ENCODE measurements around the gene SRCAP. TPM values are rescaled to one million over a fixed set of nuclear protein-coding genes. Genes with fewer than 3 reads are reported as not detected.

SRCAP gene
- total and polyA plus RNA-seq, 2 of the 8 experiments (the other 6 are each of a cell fraction or from before 2014, with no cell fraction given): 5.5 to 54.3 TPM

GRCh38 chr16:30771726-30772125 lies 72.8 kb downstream of the SRCAP start:
- H3K23me2 ChIP-seq (ENCODE audit: low read depth, low read length): peaks cover 4% of the 10 kb centered on the region; the same call in 1 of the 2 replicates
- 99% methylated on average over 14 of the region's 14 CpGs; no CpG with 5 or more reads in 1 of the 2 experiments for WGBS, 2 experiments (ENCODE audit: extremely low coverage in 1 of 2, insufficient coverage in 1 of 2, insufficient read length in 1 of 2, insufficient replicate concordance in 2 of 2, low coverage in 1 of 2, low lambda C conversion rate in 2 of 2, missing lambda C conversion rate in 1 of 2)
- no peak for TF ChIP-seq CHD2 (IDR thresholded peaks at IDR 0.05; ENCODE audit: low read length)
- TF ChIP-seq HDAC6 (IDR thresholded peaks at IDR 0.05; ENCODE audit: low read depth, low read length): no peak
- no peak for TF ChIP-seq MAFK (IDR thresholded peaks at IDR 0.05; ENCODE audit: low read depth, low read length)
- no peak for TF ChIP-seq SUZ12 (IDR thresholded peaks at IDR 0.05; ENCODE audit: low read length)
- H3K18ac ChIP-seq (ENCODE audit: extremely low read depth, low read length): no peak overlapping the region
- H3K79me1 ChIP-seq (ENCODE audit: low read depth, low read length): no peaks in the 10 kb centered on the region; the same call in 1 of the 2 replicates
- H4K20me1 ChIP-seq (replicated peaks in 1 of 2; ENCODE audit: control insufficient read depth in 1 of 2, insufficient read depth in 2 of 2, low read length in 2 of 2): peaks cover 11 to 35% of the 10 kb centered on the region in 2 experiments
- H2BK12ac ChIP-seq (ENCODE audit: low read depth, low read length): no peak overlapping the region
- CTCF ChIA-PET (ENCODE audit: partially characterized antibody): no interaction called here
- FAIRE-seq (no peak), DNase-seq (ENCODE audit: low read depth in 1 of 2, low spot score in 2 of 2) (no peak)
- POLR2A ChIA-PET (ENCODE audit: partially characterized antibody): interaction anchor here (0.9 to 6.6 kb wide), 8 partner anchors 8 to 48 kb away, joined by 3 to 42 read pairs (median 4); partner anchors contain the start of genes CFAP119 and PHKG2
- H3K36me3 ChIP-seq (ENCODE audit: control insufficient read depth in 2 of 4, insufficient read depth in 4 of 4, low read length in 3 of 4): peaks cover 38 to 68% (median 58%) of the 10 kb centered on the region in 4 experiments
- no peak overlapping the region for H2BK20ac ChIP-seq (ENCODE audit: low read length)
- H2BK120ac ChIP-seq (replicated peaks; ENCODE audit: low read depth, low read length): no peak overlapping the region
- no peak overlapping the region for H4K91ac ChIP-seq (replicated peaks; ENCODE audit: insufficient read length, low read length)
- H2BK5ac ChIP-seq (ENCODE audit: low read depth, low read length): no peak overlapping the region
- no peak overlapping the region for H3K56ac ChIP-seq (replicated peaks; ENCODE audit: insufficient read length, low read depth, low read length)
- H3K27me3 ChIP-seq (replicated peaks in 1 of 4; ENCODE audit: control insufficient read depth in 3 of 4, extremely low read depth in 1 of 4, insufficient read depth in 3 of 4, low read length in 3 of 4): no peaks in the 10 kb centered on the region
- no peak overlapping the region for H4K8ac ChIP-seq (ENCODE audit: extremely low read depth, insufficient read depth, low read length)
- H3K9ac ChIP-seq (replicated peaks in 1 of 4; ENCODE audit: extremely low read depth in 1 of 4, low read depth in 3 of 4, low read length in 3 of 4): no peak overlapping the region
- no peak overlapping the region for H2AK5ac ChIP-seq (ENCODE audit: low read depth, low read length)
- no peak overlapping the region for H3K27ac ChIP-seq (ENCODE audit: low read depth, low read length)
- H3K4me2 ChIP-seq (ENCODE audit: insufficient read depth in 1 of 2, low read depth in 2 of 2, low read length in 2 of 2): no peak overlapping the region
- H2BK15ac ChIP-seq (ENCODE audit: low read length): no peak overlapping the region
- H3K4me1 ChIP-seq (replicated peaks in 1 of 4; ENCODE audit: control insufficient read depth in 3 of 4, insufficient read depth in 4 of 4, low read length in 3 of 4): peaks cover 0 to 5% (median 4%) of the 10 kb centered on the region in 4 experiments; a peak in 4 of 7 replicates
- no peak overlapping the region for H3K4me3 ChIP-seq (ENCODE audit: extremely low read depth in 1 of 4, insufficient read depth in 2 of 4, low read depth in 3 of 4, low read length in 4 of 4)
- H2AFZ ChIP-seq (ENCODE audit: low read length): no peak overlapping the region
- no peak overlapping the region for H3K14ac ChIP-seq (ENCODE audit: insufficient read length)
- no peaks in the 10 kb centered on the region for H3K79me2 ChIP-seq (ENCODE audit: control insufficient read depth in 1 of 2, insufficient read depth in 2 of 2, low read length in 2 of 2)
- no peaks in the 10 kb centered on the region for H3K9me3 ChIP-seq (ENCODE audit: insufficient read depth in 2 of 2, low read depth in 1 of 2, low read length in 1 of 2)
- H3K4ac ChIP-seq (replicated peaks; ENCODE audit: insufficient read length, low read depth, low read length): no peak overlapping the region
- no peak overlapping the region for H4K5ac ChIP-seq (ENCODE audit: insufficient read length, low read depth, low read length)
- H3K23ac ChIP-seq (ENCODE audit: insufficient read length): no peak overlapping the region

Measured in H1 (cell line).